Activated CD8-positive, alpha-beta memory T cell treated with anti-CD3 and anti-CD28 coated beads for 48 hours (primary cell): Measurements from ENCODE around the gene MRPL12.

Experiments used
- DNase-seq, 3 experiments: peaks; one replicate each; pipeline ENCODE4 v3.0.0-alpha.2; 2020; ENCODE audit warnings: low read depth in 2 of 3, low spot score in 2 of 3

MRPL12 gene

DNA sequence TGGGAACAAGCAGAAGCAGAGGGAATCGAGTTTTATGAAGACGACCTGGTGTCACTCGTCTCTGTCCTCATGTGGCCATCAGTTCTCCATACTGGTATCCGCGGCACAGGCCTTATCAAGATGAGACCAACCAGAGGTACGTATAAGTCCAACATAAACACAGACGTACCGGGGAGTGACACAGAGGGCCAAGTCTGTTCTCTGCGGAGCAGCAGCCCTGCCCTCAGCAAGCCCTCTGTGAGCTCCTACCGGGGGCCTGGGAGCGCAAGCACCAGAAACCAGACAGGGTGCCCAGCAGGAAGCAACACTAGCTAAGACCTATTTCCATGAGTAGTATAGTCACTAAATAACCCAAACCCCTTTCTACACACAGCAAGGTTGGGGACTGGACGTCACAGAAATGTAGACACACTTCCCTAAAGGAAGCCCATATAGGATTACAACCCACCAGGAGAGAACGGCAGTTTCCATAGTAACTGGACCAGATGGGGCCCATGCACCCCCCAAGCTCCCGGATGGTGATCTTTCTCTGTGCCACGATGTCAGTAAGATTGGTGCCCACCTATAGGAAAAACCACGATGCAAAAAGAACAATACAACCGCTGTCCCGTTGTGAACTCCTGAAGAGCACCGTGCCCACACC is 20.5 kb upstream of the MRPL12 start:
- no peak for DNase-seq

DNA sequence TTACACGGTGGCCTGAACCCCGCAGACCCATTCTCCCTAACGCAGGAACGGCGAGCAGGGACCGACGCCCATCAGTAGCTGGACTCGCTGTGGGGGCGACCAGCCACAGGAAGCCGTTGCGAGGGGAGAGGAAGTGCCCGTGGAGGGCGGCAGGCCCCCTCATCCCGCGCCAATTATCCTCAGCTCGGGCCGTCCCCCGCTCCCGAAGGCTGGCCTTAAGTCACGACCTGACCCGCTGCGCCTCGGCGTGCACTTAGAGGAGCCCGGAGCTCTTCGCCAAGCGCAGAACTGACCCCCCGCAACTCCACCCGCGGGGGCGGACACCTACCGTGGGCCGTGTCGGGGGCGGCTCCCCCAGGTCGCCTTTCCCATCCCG is 20.0 kb upstream of the MRPL12 start:
- no peak for DNase-seq

DNA sequence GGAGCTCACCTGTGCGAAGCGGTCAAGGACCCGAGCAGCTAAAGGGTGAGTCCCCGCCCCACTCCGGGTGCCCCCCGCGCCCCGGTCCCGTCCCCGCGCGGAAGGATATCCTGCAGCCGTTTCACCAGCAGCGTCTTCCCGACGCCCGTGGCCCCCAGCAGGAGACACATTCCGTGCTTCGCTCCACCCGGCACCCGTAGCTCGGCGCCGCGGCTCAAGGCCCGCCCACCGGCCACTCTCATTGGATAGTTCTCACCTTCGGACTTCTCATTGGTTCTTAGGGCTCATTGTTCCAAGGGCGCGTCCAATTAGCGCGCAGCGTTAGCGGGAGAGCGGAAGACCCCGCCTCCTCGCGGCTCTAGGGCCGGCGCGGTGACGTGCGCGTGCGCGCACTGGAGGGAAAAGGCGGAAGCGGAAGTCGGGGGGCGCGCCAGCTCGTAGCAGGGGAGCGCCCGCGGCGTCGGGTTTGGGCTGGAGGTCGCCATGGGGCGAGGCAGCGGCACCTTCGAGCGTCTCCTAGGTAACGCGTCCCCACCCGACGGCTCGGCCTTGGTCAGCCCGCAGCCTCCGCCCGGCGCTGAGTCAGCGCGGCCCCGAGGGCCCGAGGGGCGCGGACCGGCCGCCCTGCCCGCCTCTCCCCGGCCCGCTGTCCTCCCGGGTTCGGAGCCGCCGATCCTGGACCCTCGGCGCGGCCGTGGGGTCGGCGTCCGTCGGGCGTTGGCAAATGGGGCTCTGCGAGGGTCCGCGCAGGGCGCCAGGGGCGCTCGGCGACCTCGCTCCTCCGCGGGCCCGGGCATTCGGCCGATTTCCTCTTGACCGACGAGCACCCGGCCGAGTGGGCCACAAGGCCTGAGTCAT is 19.4 kb upstream of the MRPL12 start, which contains the start of the genes ARL16 and HGS:
Gene ARL16 (minus strand): TSS at position 214 of the 858 bp plus-strand sequence. CDS start 44 bp downstream, at position 170.
Gene HGS (plus strand): TSS at position 428 of the 858 bp plus-strand sequence. CDS start 56 bp downstream, at position 484.
- peak; percentile 93 to 97 (median 95) for DNase-seq

DNA sequence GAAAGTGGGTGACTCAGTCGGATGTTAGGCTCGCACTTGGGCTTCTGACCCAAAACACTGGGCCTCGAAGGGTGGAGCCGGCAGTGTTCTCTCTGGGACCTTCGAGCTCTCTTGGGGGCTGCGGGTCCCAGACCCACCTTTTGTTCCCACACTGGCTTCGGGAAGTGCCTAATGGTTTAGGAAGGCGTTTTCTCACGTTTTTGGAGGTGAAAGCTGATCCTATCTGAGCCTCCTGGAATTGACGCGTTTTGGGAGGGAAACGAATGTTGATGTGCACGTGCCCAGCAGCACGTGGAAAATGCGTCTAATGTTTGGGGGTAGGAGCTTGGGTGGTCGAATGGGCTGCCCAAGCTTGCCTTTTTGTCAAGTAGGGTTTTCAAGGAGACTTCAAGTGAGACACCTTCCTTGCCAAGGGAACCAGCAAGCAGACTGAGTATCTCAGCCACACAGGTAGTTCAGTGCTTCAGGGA is 18.7 kb upstream of the MRPL12 start:
- DNase-seq = no peak

- DNase-seq = no peak
Measured at GRCh38 chr17:81685108-81685507, 18.1 kb upstream of the MRPL12 start.

DNA sequence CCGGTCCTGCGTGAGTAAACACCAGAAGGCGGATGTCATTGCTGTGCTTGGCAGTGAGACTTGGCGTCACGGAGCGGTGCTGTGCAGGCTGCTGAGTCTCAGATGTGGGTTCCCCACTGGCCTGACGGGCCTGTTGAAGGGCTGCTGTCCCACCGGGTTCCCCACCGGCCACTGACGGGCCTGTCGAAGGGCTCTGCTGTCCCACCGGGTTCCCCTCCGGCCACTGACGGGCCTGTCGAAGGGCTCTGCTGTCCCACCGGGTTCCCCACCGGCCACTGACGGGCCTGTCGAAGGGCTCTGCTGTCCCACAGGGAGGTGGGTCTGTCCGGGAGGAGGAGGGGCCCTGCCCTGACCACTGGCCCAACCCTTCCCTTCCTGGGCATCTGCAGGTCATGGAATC is 16.6 kb upstream of the MRPL12 start:
- DNase-seq = no peak

DNA sequence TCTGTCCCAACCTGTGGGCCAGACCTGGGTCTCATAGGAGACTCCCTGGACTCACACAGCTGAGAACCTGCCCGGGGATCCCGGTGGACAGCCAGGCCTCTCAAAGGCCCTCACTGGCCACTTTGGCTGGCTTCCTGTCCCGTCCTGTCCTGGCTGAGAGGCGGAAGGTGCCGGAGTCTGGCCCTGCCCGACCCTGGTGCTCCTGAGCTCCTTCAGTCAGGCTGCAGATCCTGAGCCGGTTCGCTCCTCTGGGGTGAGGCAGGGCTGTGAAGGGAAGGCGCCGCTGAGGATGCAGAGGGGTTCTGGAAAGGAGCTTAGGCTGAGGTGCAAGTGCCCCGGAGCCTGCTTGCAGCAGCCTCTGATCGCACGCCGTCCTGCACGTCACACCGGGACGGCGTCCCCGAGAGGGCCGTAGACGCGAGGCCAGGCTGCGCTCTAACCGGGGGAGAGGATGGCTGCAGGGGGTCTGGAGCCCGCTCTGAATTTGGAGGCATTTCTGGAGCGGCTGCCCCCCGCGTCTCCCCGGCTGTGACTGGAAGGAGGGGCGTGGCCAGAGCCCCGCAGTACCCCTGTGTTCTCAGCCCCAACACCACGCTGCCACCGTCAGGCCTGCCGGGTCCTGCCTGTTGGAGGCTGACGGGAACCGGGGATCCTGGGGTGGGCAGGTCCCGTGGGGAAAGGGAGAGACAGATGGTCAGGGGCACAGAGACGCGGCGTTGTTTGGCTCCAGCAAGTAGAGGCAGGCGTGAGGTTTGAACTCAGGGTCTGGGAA is 15.2 kb upstream of the MRPL12 start:
- no peak for DNase-seq

DNA sequence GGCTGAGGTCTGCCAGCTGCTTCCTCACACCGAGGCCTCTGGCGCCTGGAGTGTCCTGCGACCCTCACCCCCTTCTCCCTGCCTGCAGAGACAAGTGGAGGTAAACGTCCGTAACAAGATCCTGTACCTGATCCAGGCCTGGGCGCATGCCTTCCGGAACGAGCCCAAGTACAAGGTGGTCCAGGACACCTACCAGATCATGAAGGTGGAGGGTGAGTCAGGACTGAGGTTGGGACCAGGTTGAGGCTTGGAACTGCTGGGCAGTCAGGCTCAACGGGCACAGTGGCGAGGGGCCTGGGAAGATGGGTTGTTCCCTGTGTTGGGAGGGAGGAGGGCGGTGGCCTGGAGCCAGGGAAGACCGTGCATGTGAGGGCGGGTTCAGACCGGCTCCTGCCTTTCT is 14.6 kb upstream of the MRPL12 start:
- DNase-seq = no peak

- DNase-seq = no peak
Measured at GRCh38 chr17:81690066-81690465, 13.1 kb upstream of the MRPL12 start.

DNA sequence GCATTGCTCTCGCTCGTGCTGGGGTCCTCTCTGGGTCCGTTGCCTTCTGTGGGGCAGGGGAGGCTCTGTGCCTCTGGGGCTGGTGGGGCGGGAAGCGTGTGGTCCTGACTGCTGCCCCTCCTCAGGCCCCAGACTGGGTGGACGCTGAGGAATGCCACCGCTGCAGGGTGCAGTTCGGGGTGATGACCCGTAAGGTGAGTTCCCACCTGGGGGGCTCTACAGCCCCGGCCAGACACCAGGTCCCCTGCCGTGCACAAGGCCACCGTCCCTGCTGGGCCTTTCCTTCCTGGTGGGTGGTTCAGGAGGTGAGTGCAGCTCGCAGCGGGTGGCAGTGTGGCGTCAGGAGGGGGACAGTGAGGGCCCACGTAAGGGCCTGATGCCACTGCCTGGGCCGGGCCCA is 12.6 kb upstream of the MRPL12 start:
- DNase-seq = no peak

DNA sequence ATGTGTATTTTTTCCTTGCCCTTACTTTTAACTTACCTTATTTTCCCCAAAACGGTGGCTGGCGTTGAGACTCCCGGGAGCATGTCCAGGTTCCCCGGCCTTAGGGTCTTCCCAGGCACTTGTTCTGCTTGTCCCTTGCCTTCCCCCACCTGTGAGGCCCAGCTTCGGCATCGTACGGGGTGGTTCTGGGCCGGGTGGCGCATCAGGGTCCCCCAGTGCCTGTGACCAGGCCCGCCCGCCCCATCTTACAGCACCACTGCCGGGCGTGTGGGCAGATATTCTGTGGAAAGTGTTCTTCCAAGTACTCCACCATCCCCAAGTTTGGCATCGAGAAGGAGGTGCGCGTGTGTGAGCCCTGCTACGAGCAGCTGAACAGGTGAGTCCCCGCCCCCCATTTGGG is 12.0 kb upstream of the MRPL12 start:
- DNase-seq = no peak

DNA sequence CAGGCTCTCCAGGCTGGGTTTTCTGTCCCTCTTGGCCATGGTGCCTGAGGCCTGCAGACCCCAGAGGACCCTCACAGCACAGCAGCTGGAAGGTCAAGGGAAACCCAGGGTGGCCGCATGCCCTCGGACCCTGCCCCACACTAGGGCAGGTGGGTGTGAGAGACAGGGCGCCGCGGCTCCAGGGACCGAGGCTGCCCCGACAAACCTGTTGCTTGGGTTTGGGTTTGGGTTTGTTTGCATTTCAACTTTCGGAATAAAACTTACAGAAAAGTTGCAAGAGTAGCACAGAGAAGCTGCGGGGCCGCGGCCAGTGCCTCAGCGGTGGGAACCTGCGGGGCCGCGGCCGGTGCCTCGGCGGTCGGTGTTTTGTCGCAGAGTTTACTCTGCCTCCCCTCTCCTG is 11.6 kb upstream of the MRPL12 start:
- no peak for DNase-seq

GRCh38 chr17:81693509-81694210 is 9.5 kb upstream of the MRPL12 start:
- DNase-seq = no peak

DNA sequence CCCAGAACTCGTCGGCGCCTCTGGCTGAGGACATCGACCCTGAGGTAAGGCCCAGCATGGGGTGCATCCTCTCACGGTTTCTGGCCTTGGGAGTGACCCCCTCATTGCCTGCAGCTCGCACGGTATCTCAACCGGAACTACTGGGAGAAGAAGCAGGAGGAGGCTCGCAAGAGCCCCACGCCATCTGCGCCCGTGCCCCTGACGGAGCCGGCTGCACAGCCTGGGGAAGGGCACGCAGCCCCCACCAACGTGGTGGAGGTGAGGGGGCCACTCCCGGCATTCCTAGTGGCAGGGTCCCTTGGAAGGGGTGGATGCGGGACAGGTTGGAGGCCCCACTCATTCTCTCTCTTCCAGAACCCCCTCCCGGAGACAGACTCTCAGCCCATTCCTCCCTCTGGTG is 8.4 kb upstream of the MRPL12 start:
- no peak for DNase-seq

DNA sequence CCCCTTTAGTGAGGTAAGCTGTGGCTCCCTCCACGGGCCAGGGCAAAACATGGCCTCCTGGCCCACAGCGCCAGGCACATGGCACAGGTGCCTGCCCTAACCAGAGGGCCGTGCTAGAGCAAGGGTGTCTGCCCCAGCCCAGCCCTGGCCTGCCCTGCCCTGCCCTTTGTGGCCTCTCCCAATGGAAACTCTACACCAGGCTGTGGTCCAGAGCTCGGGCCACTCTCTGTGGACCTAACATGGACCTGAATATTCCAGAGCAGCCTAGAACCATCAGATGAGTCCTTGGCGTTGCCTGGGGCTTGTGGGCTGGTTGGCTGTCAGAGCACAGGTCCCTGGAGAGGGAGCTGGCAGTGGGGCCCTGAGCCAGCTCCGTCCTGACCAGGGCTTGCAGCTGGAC is 8.0 kb upstream of the MRPL12 start:
- no peak for DNase-seq

DNA sequence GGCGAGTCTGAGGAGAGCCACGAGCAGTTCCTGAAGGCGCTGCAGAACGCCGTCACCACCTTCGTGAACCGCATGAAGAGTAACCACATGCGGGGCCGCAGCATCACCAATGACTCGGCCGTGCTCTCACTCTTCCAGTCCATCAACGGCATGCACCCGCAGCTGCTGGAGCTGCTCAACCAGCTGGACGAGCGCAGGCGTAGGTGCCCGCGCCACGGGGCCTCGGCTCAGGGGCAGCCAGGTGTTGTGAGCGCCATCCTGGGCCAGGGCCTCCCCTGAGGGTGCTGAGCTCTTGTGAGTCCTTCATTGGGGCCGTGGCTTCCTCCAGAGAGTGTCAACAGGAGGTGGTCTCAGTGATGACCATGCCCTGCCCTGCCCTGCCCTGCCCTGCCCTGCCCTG is 7.4 kb upstream of the MRPL12 start:
- DNase-seq = no peak

- DNase-seq = no peak
Measured at GRCh38 chr17:81696218-81696941, 6.8 kb upstream of the MRPL12 start.

GRCh38 chr17:81697261-81698044 is 5.7 kb upstream of the MRPL12 start:
- DNase-seq = no peak
